IPS DF 4.7 (cell line): Measurements from ENCODE around the gene GLCCI1.
"Not testable (repeated sequence)": the region's sequence is repeated elsewhere in the genome, so short reads cannot be mapped to it uniquely, and the experiment has no call there.

Experiments used
- DNase-seq: peaks from one replicate; pipeline ENCODE4 v3.0.0-alpha.2; 2013; ENCODE audit warnings: low spot score; ENCODE audit errors: extremely low read depth

GLCCI1 gene

GRCh38 chr7:7989616-7990440, 21.2 kb downstream of the GLCCI1 start:
- DNase-seq = no peak

- DNase-seq = no peak
Measured at GRCh38 chr7:7990441-7990761, 21.8 kb downstream of the GLCCI1 start.

DNA sequence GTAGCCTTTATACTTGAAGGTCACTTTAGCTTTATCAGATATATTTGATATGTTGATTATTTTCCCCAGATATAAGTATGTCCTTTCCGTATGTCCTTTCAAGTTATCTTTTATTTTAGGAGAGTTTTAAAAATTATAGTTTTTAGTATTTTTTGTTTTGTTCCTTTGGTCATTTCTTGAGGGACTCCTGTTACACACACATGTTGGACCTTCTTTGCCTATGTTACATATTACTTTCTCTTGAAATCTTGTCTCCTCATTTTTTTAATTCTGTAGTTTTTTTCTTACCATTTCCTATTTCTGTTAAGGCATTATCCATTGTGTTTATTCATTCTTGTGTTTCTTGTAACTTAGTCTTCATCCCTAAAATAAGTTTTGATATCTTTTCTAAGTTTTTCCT, 23.9 kb downstream of the GLCCI1 start:
- no peak for DNase-seq

- not testable (repeated sequence) for DNase-seq
Measured at GRCh38 chr7:7995348-7995747, 26.8 kb downstream of the GLCCI1 start.

DNA sequence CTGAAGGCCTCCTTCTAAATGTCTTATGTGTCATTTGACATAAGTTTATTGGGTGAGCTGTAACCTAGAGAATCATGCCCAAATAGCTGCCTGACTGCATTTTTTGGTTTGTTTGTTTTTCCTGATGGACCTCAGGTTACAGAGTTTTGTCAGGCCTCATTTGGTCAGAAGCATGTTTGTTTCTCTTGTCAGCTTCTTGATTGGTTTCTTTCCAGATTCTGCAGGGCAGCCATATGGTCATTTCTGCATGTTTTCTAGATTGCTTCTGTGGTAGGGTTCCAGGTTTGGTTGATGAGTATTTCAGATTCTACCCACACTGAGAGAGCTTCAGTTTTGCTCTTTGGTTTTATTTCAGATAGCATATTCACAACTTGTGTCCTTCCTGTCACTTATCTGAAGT, 28.0 kb downstream of the GLCCI1 start:
- no peak for DNase-seq

- no peak for DNase-seq
Measured at GRCh38 chr7:8000315-8000941, 31.8 kb downstream of the GLCCI1 start.

DNA sequence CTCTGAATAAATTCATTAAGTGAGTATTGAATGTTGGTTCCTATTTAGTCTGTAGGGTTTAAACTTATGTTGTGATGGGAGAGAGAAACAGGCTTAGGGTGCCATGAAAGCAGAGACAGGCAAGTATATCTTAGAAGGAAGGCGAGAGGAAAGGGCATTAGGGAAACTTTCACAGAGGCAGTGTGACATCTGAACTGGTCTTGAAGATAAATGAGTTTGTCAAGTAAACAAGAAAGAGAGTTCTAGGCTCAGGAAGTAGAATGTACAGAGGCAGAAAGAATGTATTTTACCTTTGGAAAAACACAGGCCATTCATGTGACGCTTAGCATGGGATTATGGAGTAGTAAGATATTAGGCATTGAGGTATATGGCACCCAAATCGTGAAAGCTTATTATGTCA, 34.5 kb downstream of the GLCCI1 start:
- DNase-seq = no peak

DNA sequence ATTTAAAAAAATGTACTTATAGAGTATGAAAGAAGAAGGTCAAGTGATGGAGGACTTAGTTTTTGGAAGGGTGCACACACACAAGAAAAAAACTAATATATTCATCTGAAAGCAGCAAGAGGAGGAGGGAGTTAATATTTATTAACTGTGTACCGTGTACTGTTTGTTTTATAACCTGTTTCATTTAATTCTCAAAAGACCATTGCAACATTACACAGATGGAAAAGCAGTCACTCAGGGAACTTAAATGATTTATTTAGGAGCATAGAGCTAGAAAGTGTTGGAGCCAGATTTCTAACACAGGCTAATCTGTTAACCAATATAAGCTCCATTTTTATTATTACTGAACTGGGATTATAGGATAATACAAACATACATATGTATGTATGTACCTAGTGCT, 36.7 kb downstream of the GLCCI1 start:
- no peak for DNase-seq

- no peak for DNase-seq
Measured at GRCh38 chr7:8014399-8014798, 45.8 kb downstream of the GLCCI1 start.

DNA sequence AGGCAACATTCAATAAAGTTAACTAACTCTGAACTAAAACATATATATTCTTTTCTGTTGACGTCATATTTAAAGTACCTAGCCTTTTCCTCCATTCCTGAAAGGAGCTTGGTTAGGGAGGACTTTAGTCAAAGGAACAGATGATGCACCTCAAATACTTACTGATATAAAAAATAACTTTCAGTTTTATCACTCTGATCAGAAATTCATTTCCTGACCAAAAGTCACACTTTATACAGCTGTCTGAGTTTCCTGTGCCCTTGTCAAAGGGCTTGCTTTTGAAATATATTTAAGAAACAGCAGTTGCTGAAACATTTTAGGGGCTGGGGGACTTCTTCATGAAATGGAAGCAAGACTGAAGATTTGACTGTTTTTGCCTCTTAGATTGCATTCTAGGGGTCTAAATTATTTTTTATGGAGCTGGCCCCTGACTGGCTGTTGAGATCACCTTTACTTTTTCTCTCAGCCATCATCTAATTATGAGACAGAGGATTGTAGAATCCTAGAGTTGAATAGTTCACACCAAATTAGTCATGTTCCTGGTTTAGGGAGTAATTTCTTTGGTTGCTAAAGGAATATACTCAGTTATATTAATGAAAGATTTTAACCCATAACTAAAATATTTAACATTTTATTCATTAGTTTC, 46.6 kb downstream of the GLCCI1 start:
- no peak for DNase-seq

- no peak for DNase-seq
Measured at GRCh38 chr7:8015746-8016120, 47.1 kb downstream of the GLCCI1 start.

DNA sequence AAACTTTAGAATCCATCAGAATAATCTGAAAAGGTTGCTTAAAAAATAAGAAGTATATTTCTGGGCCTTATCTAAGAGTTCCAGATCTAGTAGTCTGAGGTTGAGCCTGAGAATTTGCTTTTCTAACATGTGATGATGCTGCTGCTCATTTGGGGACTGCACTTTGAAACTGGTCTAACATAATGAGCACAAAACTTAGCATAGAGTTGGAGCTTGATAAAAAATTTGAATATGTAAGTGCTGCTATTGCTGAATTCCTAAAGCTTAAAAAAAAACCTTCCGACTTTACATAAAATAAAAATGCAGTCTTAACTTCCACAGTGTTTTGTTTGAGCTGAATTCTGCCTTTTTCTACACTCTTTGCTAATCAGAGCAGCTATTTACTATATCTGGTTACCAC, 48.8 kb downstream of the GLCCI1 start:
- no peak for DNase-seq

DNA sequence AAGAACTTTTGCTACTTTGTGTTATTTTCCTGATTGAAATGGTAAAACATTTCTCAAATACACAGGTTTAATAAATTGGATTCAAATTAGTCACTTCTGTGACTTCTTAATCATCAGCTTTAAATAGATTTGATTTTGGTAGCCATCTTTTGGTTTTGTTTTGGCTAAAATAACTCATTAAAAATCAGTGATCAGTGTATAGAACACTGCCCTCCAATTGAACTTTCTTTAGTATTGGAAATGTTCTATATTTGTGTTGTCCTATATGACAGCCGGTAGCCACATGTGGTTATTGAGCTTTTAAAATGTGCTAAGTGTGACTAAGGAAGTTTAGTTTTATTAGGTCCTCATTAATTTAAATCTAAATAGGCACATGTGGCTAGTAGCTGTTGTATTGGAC, 50.4 kb downstream of the GLCCI1 start:
- DNase-seq = no peak

DNA sequence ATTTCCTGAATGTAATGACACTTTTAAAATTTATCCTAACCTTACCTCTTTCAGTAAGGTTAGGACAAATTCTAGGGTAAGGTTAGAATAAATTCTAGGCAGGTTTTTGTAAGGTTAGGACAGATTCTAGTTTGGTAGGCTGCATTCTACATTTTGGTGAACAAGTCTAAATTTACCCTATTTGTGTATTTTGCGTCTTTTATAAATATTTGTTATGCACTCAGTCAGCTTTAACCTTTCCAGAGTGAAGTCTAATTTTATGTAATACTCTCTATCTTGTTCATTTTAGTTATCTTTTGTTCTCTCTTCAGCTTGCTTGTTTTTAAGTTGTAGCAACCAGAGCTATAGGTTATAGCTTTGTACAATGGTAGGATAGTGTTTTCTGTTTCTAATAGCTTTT, 54.0 kb downstream of the GLCCI1 start:
- DNase-seq = no peak

DNA sequence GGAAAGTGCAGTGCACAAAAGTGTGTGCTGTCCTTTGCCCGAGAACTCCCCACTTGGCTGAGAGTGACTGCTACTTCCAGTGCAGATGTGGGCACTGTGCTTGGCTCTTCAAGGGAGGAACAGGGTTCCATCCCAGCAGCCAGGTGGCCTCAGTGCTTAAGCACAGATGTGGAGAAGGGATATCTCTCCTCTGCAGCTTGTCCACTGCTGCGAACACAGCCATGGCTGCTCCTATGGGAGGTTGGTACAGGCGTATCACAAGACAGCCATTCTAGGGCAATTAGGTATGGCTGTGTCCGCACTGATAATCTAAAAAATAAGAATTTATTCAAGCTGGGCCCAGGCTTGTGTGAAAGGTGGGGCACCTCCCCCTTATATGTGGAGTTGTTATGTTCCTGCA, 66.6 kb downstream of the GLCCI1 start:
- DNase-seq = no peak

GRCh38 chr7:8035647-8036518, 67.3 kb downstream of the GLCCI1 start:
- DNase-seq = no peak

DNA sequence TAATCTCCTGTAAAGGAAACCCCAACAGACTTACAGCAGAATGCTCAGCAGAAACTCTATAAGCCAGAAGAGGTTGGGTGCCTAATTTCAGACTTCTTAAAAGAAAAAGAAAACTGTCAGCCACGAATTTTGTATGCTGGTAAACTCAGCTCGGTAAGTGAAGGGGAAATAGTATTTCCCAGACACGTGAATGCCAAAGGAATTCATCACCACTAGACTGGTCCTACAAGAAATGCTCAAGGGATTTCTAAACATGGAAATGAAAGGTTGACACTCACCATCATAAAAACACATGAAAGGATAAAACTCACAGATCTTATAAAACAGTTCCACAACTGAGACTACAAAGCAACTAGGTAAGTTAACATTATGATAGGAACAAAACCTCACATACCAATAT, 68.6 kb downstream of the GLCCI1 start:
- no peak for DNase-seq

GRCh38 chr7:8040768-8041369, 72.3 kb downstream of the GLCCI1 start:
- DNase-seq = no peak

GRCh38 chr7:8042796-8043535, 74.4 kb downstream of the GLCCI1 start:
- no peak for DNase-seq

DNA sequence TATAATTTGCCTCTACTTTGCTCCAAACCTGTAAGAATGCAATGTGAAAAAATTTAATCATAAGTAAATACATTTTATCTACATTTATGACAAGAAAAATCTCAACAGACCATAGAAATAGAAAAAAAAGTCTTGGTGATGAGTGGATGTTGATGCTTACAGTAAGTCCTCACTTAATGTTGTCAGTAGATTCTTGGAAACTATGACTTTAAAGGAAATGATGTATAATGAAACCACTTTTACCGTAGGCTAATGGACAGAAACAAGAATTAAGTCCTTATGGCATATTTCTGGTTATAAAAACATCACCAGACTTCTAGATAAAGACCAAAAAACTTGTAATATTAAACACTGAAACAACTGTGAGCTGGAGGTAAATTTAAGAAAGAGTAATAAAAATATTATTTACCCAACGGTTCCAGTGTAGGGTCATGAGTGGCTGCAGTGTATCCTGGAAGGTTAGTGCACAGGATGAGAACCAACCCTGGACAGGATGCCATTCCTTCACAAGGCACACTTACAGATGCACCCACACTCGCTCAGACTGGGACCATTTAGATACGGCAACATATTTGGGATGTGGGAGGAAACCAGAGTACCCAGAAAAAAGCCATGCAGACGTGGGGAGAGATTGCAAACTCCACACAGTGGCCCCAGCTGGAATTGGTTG, 76.3 kb downstream of the GLCCI1 start:
- DNase-seq = no peak
